GM19463 (cell line): ENCODE measurements around the gene HEPACAM2.

Source experiments
- ATAC-seq: cut with Tn5 transposase; IDR thresholded peaks from one replicate; pipeline ENCODE4 v1.9.1; 2021; ENCODE audit warnings: mild to moderate bottlenecking, moderate library complexity; ENCODE audit not compliant: unreplicated experiment

HEPACAM2 gene

DNA sequence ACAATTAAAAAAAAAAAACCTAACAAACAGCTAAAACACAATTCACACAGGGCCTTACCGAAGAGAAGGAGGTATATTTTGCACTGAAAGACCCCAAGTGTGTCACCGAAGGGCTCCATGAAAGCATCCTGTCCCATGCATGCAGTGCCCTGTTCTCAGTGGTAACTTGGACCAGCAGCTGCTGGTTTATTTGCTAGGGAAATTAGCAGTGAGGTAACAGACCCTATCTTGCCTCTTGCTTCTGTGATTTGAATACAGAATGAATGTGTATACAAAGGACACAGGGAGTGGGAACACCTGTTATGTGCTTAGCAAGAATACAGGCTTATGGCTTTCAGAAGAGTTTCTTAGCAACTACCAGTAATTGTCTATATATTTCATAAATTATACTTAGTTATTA is at the start of gene HEPACAM2:
HEPACAM2 (minus strand) TSS at position 160 of the 400 bp plus-strand sequence.
- ATAC-seq = peak; percentile 51

DNA sequence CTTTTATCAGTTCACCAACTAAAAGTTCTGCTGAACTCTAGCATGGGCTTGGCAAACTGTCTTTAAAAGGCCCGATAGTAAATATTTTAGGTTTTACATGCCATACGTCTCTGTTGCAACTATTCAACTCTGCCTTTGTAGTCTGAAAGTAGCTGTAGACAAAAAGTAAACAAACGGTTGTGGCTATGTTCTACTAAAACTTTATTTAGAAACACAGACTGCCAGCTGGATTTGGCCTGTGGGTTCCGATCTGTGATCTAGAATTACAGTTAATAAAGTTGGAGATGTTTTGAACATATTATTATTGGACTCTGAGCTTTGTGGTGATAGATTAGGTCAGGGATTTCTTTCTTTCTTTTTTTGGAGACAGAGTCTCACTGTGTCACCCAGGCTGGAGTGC is 39.0 kb upstream of the HEPACAM2 start:
- no peak for ATAC-seq

DNA sequence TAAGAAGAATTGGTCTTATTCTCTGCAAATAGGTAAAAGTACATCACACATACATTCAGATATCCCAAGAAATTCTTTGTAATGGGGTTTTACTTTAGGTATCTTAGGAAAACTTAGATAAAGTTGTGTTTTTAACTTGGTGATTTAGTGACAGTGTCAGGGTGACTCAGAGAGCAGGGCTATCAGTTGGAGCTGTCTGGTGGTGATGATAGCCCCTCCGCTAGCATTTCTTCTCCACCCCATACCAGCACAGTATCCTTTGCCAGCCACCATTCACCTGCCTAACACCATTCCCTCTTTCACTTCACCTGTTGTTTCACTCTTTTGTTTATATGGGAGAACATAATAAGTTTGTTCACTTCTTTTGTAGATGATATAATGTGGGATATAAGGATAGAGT is 36.3 kb upstream of the HEPACAM2 start:
- no peak for ATAC-seq

DNA sequence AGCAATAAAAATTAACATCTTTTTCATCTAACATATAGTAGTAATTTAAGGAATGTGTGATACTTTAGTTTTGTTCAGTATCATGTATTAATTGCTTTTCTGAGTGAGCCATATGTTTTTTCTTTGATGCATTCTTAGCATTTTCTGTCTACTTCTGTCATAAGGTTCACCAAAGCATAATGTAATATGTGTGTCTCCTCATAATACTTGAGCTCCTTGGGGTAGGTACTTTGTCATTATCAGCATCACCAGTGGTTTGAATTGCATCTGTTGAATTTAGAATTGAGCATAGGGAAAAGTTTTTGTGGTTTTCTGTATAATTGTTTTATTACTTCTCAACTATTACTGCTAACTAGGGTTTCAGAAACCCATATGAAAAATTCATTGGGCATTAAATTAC is 32.4 kb upstream of the HEPACAM2 start:
- ATAC-seq = no peak

GRCh38 chr7:93249491-93250148 is 23.4 kb upstream of the HEPACAM2 start:
- no peak for ATAC-seq

- no peak for ATAC-seq
Observed at GRCh38 chr7:93245525-93246432, 19.5 kb upstream of the HEPACAM2 start.

DNA sequence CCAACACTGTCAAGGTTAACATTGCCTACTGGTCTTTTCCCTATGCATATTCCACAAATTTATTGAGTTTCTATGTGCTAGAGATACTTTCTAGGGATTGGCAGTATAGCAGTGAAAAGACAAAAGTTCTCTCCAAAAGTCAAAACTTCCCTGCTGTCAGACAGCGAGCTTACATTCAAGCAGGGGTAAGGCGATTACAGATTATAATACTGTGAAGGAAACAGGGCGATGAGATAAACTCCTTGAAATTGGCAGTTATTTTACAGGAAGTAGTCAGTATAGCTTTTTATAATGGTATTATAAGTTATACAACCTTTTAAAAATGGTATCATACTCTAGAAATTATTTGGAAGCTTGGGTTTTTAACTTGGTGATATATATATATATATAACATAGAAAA is 15.8 kb upstream of the HEPACAM2 start:
- ATAC-seq = no peak

DNA sequence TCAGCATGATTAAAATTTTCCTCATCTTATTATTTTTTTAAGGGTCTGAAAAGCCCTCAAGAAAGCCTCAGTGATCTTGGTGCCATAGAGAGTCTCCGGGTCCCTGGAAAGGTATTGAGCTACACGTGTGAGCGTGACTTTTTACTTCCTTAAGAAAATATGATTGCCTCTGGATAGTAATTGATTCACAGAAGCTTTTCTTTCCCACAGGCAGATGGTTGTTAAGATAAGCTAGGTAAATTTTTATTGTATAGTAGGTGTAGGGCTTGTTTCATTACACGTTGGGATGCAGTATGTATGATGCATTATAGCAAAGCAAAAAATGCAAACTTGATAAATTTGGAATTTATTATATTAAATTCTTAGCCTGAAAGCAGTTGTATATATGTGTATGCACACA is 13.6 kb upstream of the HEPACAM2 start:
- no peak for ATAC-seq

GRCh38 chr7:93238748-93239147 is 12.5 kb upstream of the HEPACAM2 start:
- no peak for ATAC-seq

GRCh38 chr7:93238131-93238530 is 11.9 kb upstream of the HEPACAM2 start:
- no peak for ATAC-seq

DNA sequence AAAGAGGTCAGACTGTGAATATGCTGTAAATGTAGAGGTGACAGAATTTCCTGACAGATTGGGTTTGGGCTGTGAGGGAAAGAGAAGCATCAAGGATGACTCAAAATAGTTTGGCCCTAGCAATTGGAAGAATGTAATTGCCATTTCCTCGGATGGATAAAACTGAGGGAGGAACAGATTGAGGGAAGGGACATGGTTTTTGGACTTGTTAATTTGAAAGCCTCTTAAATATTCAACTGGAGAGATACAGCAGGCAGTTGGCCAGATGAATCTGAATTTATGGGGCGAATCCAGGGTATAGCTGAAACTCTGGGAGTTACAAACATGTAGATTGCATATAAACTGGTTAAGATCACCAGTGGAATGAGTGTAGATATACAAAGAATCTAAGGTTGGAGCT is 9.3 kb upstream of the HEPACAM2 start:
- ATAC-seq = no peak

DNA sequence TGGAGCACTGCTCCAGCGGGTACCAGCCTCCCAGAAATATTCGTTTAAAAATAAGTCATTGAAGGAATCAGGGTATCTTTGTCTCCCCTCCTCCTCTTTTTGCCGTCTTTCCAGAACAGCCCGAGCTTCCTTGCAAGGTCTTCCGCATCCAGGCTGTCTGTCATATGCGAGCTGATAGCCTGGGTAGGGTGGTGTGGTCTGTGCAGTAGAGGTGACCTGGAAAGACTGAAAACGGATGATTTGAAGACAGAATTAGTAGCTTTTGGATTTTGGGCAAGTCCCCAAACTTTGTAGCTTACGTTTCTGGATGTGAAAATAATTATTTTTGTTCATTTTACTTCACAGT is 6.4 kb upstream of the HEPACAM2 start:
- peak; percentile 5 for ATAC-seq

DNA sequence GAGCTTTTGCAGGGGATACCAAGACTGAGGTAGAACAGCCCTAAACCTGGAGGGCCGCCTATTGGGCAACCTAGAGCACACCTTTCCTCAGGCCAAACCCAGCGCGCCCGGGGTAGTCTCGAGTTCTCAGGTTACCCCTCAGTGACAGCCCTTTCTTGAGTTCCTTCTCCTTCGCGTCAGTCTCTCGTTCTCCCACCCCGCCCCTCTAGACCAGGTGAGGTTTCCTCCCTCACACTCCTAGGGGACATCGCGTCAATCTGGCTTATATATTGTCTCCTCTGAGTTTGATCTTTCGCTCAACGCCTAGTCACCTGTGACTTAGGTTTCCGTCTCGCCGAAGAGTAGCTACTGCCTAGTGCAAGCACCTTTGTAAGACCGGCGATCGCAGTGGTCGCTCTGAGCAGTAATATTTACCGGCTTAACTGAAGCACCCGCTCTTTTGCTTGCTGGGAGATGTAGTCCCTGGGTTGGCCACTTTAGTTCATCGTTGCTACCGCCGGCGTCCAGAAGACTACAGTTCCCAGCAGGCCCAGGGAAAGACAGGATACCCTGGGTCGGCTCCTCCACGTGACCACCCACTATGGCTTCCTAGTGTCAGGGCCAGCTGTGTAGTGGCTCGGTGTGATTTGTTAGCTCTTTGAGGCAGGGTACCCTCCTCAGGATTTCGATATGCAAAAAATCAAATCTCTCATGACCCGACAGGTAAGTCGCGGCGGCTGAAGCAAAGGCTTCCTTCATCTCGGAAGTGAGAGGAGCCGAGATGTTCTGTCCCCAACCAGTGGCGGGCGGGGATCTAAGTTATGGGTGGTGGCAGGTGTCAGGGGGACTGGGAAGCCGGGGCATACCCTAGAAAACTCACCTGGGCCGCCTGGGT is 5.8 kb upstream of the HEPACAM2 start, which contains the start of gene VPS50:
VPS50 (plus strand) TSS at position 568 of the 874 bp plus-strand sequence; CDS start at position 670, 102 bp downstream.
- peak; percentile 99 for ATAC-seq

- no peak for ATAC-seq
Observed at GRCh38 chr7:93231259-93231658, 5.0 kb upstream of the HEPACAM2 start.

GRCh38 chr7:93228302-93228701 is 2.0 kb upstream of the HEPACAM2 start:
- ATAC-seq = no peak

- ATAC-seq = no peak
Observed at GRCh38 chr7:93219868-93220267, 6.4 kb downstream of the HEPACAM2 start.

- no peak for ATAC-seq
Observed at GRCh38 chr7:93218997-93219827, 7.1 kb downstream of the HEPACAM2 start.

DNA sequence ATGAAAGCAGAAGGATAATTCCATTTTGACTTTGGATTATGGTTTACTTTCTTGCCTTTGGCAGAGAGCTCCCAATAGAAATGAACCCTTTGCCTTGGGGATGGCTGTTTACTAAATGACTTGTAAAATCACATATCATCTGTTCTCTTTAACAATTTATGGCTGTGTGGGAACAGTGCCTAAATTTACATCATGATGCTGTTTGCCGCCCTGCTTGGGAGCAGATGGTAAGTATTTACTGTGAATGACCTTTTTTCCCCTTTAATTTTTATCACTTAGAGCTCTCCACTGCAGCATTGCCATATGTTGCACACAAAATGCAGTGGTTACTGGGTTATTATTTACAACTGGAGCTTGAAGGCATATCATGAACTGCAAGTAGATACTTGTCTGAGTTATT is 13.4 kb downstream of the HEPACAM2 start:
- no peak for ATAC-seq

GRCh38 chr7:93211228-93211818 is 14.9 kb downstream of the HEPACAM2 start:
- no peak for ATAC-seq

DNA sequence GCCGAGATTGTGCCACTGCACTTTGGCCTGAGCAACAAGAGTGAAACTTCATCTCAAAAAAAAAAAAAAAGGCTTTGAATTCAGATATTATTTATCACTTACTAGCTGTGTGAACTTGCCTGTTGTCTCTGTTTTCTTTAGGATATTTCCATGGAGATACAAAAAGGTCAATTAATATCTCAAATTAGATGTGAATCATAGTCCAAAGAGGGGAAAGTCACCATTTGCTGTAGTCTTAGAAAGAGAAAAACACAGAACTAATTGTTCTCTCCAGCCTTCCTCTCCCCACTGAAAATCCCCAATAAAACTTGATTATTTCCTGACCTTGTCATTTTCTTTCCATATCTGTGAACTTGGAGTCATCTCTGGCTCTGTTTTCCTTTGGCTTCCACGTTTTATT is 21.2 kb downstream of the HEPACAM2 start:
- no peak for ATAC-seq
